Nephron (organoid): ENCODE results near the gene EGFL8.

Source experiments
- H3K27ac Mint-ChIP-seq, 3 experiments: 2 replicates each; pipeline ENCODE4 v1.8.0; 2020; ENCODE audit warnings: mixed read lengths in 3 of 3, mild to moderate bottlenecking in 2 of 3, moderate library complexity in 1 of 3
- H3K27me3 Mint-ChIP-seq: 2 replicates; pipeline ENCODE4 v1.8.0; 2021; ENCODE audit warnings: low read depth, mild to moderate bottlenecking, moderate library complexity, mixed read lengths
- H3K36me3 Mint-ChIP-seq: 2 replicates; pipeline ENCODE4 v1.8.0; 2020; ENCODE audit warnings: low read depth, mixed read lengths
- H3K4me1 Mint-ChIP-seq: 2 replicates; pipeline ENCODE4 v1.8.0; 2020; ENCODE audit warnings: mixed read lengths
- H3K4me3 Mint-ChIP-seq, 3 experiments: 2 replicates each; pipeline ENCODE4 v1.8.0; 2020; ENCODE audit warnings: mild to moderate bottlenecking in 3 of 3, mixed read lengths in 3 of 3, moderate library complexity in 2 of 3
- H3K9me3 Mint-ChIP-seq: 2 replicates; pipeline ENCODE4 v1.8.0; 2020; ENCODE audit warnings: mixed read lengths
- TF ChIP-seq, protein P1 (sequence below), 3 experiments: fragments of 200-600 bp; sonication (generic); IDR thresholded peaks; one replicate each; pipeline ENCODE4 v1.5.0; 2021; ENCODE audit warnings: antibody characterized with exemption in 3 of 3; ENCODE audit not compliant: unreplicated experiment in 3 of 3

The EGFL8 gene

DNA sequence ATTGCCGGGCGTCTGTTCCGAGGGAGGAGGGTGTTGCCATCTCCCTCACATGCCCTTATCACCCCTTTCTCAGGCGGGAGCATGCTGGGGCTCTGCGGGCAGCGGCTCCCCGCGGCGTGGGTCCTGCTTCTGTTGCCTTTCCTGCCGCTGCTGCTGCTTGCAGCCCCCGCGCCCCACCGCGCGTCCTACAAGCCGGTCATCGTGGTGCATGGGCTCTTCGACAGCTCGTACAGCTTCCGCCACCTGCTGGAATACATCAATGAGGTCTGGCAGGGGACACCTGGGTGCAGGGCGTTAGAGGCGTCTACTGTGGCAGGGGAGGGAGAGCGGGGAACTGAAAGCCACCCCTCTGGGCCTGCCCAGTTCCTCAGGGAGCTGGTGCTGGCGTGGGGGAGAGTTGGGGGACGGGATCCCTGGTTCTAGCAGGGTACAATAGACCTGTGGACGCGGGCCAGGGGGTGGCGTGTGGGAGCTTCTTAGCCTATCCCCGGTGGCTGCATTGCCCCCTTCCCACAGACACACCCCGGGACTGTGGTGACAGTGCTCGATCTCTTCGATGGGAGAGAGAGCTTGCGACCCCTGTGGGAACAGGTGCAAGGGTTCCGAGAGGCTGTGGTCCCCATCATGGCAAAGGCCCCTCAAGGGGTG is 9.8 kb upstream of the EGFL8 start:
- TF ChIP-seq, protein P1, sequence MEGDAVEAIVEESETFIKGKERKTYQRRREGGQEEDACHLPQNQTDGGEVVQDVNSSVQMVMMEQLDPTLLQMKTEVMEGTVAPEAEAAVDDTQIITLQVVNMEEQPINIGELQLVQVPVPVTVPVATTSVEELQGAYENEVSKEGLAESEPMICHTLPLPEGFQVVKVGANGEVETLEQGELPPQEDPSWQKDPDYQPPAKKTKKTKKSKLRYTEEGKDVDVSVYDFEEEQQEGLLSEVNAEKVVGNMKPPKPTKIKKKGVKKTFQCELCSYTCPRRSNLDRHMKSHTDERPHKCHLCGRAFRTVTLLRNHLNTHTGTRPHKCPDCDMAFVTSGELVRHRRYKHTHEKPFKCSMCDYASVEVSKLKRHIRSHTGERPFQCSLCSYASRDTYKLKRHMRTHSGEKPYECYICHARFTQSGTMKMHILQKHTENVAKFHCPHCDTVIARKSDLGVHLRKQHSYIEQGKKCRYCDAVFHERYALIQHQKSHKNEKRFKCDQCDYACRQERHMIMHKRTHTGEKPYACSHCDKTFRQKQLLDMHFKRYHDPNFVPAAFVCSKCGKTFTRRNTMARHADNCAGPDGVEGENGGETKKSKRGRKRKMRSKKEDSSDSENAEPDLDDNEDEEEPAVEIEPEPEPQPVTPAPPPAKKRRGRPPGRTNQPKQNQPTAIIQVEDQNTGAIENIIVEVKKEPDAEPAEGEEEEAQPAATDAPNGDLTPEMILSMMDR (IDR thresholded peaks at IDR 0.05; ENCODE audit: unreplicated experiment in 3 of 3): peak; percentile 53 to 60 (median 56)
- H3K27ac Mint-ChIP-seq: peak overlapping the region; percentile 93 to 98 (median 98)
- peaks cover 14% of the 10 kb centered on the region for H3K27me3 Mint-ChIP-seq

DNA sequence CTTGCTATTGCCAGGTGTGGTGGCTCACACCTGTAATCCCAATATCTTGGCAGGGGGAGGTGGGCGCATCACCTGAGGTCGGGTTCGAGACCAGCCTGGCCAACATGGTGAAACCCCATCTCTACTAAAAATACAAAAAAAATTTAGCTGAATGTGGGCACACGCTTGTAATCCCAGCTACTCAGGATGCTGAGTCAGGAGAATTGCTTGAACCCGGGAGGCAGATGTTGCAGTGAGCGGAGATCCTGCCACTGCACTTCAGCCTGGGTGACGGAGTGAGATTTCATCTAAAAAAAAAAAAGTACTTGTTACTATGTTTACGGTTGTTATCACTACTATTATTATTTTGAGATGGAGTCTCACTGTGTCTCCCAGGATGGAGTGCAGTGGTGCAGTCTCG is 7.5 kb upstream of the EGFL8 start:
- H3K4me3 Mint-ChIP-seq: no peak overlapping the region
- H3K36me3 Mint-ChIP-seq: peaks cover 33% of the 10 kb centered on the region
- H3K27ac Mint-ChIP-seq: no peak overlapping the region
- no peaks in the 10 kb centered on the region for H3K9me3 Mint-ChIP-seq
- H3K4me1 Mint-ChIP-seq: peaks cover 35% of the 10 kb centered on the region
- peaks cover 4% of the 10 kb centered on the region for H3K27me3 Mint-ChIP-seq
- TF ChIP-seq, protein P1 (IDR thresholded peaks at IDR 0.05; ENCODE audit: unreplicated experiment in 3 of 3): no peak

More for the DNA sequence above, 9.8 kb upstream of the EGFL8 start:
- peak overlapping the region; percentile 98 for H3K4me3 Mint-ChIP-seq
- H3K36me3 Mint-ChIP-seq: peaks cover 29% of the 10 kb centered on the region
- no peaks in the 10 kb centered on the region for H3K9me3 Mint-ChIP-seq
- H3K4me1 Mint-ChIP-seq: peaks cover 52% of the 10 kb centered on the region

DNA sequence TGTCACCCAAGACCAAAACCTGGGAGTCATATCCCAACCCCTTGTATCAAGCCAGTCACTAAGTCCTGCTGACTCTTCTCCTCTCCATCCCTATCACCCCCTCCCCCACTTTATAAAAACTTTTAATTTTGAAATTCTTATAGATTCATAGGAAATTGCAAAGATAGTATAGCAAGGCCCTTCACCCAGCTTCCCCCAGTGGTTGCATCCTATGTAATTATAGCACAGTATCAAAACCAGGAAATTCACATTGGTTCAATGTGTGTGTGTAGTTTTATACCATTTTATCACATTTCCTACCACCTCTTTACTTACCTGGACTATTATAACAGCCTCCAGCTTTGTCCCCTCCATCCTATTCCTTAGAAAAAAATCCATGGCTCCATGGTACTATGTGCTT is 6.3 kb upstream of the EGFL8 start:
- TF ChIP-seq, protein P1 (IDR thresholded peaks at IDR 0.05; ENCODE audit: unreplicated experiment in 3 of 3): no peak
- H3K27me3 Mint-ChIP-seq: no peaks in the 10 kb centered on the region
- peaks cover 45% of the 10 kb centered on the region for H3K36me3 Mint-ChIP-seq

DNA sequence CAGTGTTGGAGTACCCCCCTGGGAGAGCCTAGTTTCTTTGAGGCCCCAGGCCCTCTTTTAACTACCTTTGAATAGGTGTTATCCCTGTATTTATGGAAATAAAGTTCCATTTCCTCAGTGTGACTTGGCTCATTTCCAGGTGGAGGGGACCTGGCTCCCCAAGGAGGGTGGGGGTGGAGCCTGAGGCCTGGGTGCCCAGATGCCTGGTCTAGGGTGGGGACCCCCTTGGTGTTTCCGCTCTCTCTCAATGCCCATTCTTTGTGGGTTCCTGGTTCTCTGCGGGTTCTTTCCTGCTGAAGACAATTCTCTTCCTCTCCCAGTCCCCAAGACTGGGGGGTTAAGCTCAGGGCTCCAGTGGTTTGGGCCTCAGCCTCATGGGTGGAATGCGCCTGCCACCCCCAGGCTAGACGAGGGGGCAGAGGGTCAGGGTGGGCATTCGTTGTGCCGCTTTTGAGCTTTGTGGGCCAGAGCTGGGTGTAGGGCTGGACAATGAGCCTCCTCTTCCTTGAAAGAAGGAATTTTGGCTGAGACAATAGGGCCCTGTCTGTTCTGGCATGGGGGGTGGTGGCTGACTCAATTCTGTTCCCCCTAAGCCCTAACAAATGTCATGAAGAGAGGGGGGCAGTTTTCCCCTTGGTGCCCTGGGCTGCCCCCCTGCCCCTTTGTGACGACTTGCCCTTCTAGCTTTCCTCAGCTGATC is 686 bp upstream of the EGFL8 start:
- Mint-ChIP-seq H3K27ac (no peak overlapping the region), H3K9me3 (no peaks in the 10 kb centered on the region), H3K27me3 (no peaks in the 10 kb centered on the region), H3K4me1 (no peaks in the 10 kb centered on the region), H3K36me3 (peaks cover 53% of the 10 kb centered on the region), H3K4me3 (no peak overlapping the region)
- TF ChIP-seq, protein P1 (IDR thresholded peaks at IDR 0.05; ENCODE audit: unreplicated experiment in 3 of 3): no peak

More for the DNA sequence above, 6.3 kb upstream of the EGFL8 start:
- Mint-ChIP-seq H3K4me3 (peak overlapping the region in 1 of 3 experiments; percentile 64), H3K4me1 (peaks cover 24% of the 10 kb centered on the region), H3K9me3 (no peaks in the 10 kb centered on the region), H3K27ac (no peak overlapping the region)

DNA sequence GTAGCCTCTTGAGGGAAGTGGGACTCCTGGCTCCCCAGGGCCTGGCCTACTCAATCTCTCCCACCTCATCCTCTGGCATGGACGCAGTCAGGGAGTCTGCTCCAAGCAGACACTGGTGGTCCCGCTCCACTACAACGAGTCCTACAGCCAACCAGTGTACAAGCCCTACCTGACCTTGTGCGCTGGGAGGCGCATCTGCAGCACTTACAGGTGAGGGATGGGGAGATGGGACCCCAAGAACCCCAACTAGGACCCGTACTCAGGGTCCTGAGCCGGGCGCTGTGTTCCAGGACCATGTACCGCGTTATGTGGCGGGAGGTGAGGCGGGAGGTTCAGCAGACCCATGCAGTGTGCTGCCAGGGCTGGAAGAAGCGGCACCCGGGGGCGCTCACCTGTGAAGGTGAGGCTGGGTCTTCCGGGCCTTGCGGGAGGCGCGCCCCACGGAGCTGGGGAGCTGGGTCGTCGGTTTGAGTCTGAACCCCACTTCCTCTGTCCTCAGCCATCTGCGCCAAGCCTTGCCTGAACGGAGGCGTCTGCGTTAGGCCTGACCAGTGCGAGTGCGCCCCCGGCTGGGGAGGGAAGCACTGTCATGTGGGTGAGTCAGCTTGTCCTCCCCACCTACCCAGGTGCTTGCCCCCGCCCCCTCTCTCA is 2.1 kb downstream of the EGFL8 start:
- H3K27ac Mint-ChIP-seq: no peak overlapping the region
- H3K36me3 Mint-ChIP-seq: peaks cover 67% of the 10 kb centered on the region
- no peak overlapping the region for H3K4me3 Mint-ChIP-seq
- H3K4me1 Mint-ChIP-seq: no peaks in the 10 kb centered on the region
- no peaks in the 10 kb centered on the region for H3K9me3 Mint-ChIP-seq
- no peaks in the 10 kb centered on the region for H3K27me3 Mint-ChIP-seq
- TF ChIP-seq, protein P1 (IDR thresholded peaks at IDR 0.05; ENCODE audit: unreplicated experiment in 3 of 3): no peak
